Sciatic nerve (tissue), 2 donors: Measurements from ENCODE around the gene DRC7. TPM values are rescaled to one million over a fixed set of nuclear protein-coding genes. Genes with fewer than 3 reads are reported as not detected.

ENCODE experiments used
- ATAC-seq: fragments of 200-7000 bp; cut with Tn5 transposase; one replicate; pipeline ENCODE4 v1.9.1; 2020; ENCODE audit warnings: mild to moderate bottlenecking, moderate library complexity
- DNase-seq: peaks from one replicate; pipeline ENCODE4 v3.0.0-alpha.2; 2020; ENCODE audit warnings: low spot score
- intact Hi-C: fragments of 100-400 bp; cut with DNase I; formaldehyde crosslinking; loops from one replicate; pipeline ENCODE4 v1.14.2; 2022
- total RNA-seq: library from RNA; stranded (reverse); fragmentation: NEBNext Ultra II Directional; extraction: Animal tissue kit (Norgen Biotek cat#: 25700); gene quantifications from one replicate; pipeline ENCODE4 v1.2.1, GENCODE V29; 2021
- donor health status: DM: no; HTN: no; CAD: no.
- donor health status: DM: no; HTN: no; CAD: no.

Gene DRC7
- total RNA-seq, 1 donor from 2014 or later: not detected

GRCh38 chr16:57687363-57687929 is 7.2 kb upstream of the DRC7 start:
- DNase-seq (no peak), ATAC-seq (no peak)
- intact Hi-C loops: no loop called here

GRCh38 chr16:57688487-57688986 is 6.1 kb upstream of the DRC7 start:
- intact Hi-C loops: no loop called here
- ATAC-seq: no peak
- no peak for DNase-seq

DNA sequence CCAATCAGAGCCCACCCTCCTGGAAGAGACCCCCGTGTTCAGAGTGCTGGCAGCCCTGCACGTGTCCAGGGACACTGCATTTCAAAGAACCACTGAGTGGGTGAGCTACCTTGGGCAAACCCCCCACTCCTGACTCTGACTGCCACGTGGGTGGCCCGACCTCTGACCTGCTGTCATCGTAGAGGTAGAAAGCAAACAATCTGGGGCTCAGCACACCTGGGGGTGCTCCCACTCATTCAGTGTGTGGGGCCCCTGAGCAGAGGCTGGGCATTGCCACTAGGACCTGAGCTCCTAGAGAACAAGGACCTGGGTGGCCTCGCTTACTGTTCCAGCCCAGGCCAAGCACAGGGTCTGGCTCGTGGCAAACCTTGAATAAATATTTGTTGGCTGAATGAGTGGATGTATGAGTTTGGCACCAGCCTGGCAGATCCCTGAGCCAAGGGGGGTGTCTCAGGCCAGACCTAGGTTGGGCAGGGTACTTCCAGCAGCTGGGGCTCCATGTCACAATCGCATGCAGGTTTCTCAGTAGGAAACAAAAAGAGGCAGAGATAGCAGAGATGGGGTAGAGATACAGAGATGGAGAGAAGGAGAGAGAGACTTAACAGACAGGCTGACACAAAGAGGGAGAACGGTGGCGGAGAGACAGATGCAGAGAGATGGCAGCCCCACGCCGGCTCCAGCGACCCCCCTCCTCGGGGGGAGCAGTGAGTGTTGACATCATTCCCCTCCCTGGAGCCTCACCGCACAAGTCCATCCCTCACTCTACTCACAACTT is 5.4 kb upstream of the DRC7 start:
- DNase-seq: no peak
- no peak for ATAC-seq
- intact Hi-C loops: no loop called here

DNA sequence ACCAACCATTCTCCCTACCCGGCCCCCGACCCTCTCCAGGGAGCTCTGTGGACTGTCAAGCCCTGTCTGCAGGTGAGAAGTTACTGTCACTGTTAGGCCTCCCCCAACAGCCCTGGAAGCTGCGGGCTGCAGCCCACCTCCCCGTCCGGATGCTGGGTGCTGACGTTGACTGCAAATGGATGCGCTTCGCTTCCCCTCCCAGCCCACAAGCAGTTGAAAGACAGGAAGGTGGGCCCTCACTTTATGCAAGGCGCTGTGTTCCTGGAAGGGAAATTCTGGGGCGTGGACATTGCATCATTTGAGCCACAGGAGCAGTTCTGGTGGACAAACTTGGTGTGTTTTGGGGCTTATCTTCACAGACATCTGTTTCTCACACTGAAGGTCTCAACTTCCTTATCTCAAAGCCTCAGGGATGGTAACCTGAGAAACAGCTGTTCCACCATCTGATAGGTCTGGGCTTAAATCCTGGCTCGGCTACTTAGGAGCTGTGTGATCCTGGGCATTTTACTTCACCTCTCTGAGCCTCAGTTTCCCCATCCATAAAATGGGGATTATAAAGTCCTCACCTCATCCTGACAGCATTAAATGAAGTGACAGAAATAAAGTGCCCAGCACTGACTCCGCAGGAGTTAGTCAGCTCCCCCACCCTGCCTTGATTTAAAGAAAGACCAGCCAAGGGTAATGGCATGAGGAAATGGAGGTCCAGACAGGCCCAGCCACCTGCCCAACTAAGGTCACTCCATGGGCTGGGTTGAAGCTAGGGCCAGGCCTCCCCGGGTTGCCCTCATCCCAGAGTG is 4.6 kb upstream of the DRC7 start:
- intact Hi-C loops: no loop called here
- no peak for DNase-seq
- ATAC-seq: no peak

- DNase-seq (no peak), ATAC-seq (no peak)
- intact Hi-C loops: no loop called here
Measured at GRCh38 chr16:57690782-57691471, 3.7 kb upstream of the DRC7 start.

- intact Hi-C loops: no loop called here
- ATAC-seq (no peak), DNase-seq (no peak)
Measured at GRCh38 chr16:57692636-57693035, 2.0 kb upstream of the DRC7 start.

- intact Hi-C loops: no loop called here
- no peak for ATAC-seq
- DNase-seq: no peak
Measured at GRCh38 chr16:57693550-57693949, 1.1 kb upstream of the DRC7 start.

GRCh38 chr16:57694231-57694724 is 328 bp upstream of the DRC7 start:
- no peak for DNase-seq
- ATAC-seq: no peak
- intact Hi-C loops: no loop called here

- intact Hi-C loops: no loop called here
- DNase-seq (no peak), ATAC-seq (no peak)
Measured at GRCh38 chr16:57695680-57696069, 1.1 kb downstream of the DRC7 start.

DNA sequence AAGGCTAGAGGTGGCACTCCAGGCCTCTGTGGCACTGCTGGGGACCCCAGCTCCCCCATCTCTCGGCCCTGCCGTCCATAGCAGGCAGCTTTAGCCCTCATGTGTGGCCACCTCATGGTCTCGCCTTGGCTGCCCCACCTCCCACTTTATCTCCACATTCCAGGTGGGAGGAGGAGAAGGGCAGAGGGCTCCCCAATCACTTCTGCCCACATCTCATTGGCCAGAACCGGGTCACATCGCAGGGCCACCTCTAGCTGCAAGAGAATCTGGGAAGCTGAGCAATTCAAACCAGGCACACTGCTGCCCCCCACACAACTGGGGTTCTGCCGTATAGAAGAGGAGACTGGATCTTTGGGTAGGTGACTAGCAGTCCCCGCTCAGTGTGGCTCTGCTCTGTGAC is 1.6 kb downstream of the DRC7 start:
- intact Hi-C loops: no loop called here
- ATAC-seq (no peak), DNase-seq (no peak)

DNA sequence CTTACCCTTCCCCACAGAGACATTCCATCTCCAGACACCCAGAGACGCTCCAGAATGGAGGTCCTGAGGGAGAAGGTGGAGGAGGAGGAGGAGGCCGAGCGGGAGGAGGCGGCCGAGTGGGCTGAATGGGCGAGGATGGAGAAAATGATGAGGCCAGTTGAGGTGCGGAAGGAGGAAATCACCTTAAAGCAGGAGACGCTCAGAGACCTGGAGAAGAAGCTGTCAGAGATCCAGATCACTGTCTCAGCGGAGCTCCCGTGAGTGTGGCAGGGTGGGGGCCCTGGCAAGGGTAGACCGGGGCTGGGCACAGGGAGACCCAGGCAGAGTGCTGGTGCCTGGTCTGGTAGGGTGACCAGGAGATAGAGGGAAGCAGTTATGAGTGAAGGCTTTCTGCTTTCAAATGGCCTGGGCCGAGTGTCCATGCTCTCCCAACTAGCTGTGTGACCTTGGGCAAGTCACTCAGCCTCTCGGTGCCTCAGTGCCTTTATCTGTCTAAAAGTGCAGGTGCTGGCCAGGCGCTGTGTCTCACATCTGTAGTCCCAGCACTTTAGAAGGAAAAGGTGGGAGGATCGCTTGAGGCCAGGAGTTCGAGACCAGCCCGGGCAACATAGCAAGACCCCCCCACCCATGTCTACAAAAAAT is 3.4 kb downstream of the DRC7 start:
- intact Hi-C loops: no loop called here
- no peak for ATAC-seq
- DNase-seq: no peak

DNA sequence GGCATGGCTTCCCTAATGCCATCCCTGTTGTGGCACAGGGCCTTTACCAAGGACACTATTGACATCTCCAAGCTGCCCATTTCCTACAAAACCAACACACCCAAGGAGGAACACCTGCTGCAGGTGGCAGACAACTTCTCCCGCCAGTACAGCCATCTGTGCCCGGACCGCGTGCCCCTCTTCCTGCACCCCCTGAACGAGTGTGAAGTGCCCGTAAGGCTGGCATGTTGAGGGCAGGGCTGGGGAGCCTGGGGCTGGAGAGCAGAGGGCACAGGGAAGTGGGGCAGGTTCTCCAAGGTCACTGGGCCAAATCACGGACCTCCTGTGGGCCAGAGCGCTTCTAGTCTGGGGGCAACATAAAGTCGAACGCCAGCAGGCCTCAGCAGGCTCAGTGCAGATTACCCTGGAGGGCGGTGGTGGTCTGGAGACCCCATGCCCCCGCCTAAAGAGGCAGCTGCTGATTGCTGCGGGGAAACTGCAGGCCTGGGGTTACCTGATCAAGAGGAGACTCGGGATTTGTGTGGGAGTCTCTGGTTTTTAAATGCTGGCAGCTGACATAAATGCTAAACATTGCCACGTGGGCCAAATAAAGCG is 4.3 kb downstream of the DRC7 start:
- ATAC-seq: no peak
- no peak for DNase-seq
- intact Hi-C loops: no loop called here

- DNase-seq: no peak
- intact Hi-C loops: no loop called here
- no peak for ATAC-seq
Measured at GRCh38 chr16:57699481-57699880, 4.9 kb downstream of the DRC7 start.

GRCh38 chr16:57699899-57700298 is 5.3 kb downstream of the DRC7 start:
- no peak for DNase-seq
- intact Hi-C loops: no loop called here
- ATAC-seq: no peak

DNA sequence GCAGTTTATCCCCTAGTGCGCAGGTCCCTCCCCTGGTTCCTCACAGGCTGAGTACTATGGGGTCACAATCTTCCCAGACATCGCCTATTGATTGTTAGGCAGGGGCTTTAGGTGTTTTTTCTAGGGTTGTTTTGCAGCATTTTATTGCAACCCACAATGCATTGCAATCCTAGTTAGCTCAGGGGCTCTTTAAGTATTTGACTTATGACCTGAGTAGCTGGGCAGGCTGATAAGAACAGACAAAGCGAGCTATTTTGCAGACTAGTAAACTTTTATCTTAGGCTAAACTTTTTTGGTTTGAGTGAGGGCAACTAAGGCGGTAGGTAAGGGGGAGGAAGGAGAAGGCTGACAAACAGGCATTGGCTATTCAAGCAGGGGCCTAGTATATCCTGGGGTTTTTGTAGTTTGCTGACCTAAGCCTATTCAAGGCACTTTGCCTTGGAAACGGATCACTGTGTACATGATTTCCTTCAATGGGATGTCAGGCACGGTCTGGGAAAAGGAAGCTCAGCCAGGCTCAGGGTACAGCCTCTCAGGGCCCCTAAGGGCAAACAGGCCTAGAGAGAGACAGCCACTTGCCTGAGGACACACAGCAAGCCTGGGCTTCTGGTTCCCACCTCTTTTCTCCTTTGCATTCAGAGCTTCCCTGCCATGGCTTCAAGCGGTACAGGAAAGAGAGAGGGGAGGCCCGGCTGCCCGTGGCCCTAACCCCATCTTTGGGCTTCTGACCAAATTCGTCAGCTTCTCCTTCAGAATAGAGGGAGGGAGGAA is 6.4 kb downstream of the DRC7 start:
- ATAC-seq (no peak), DNase-seq (no peak)
- intact Hi-C loops: no loop called here

DNA sequence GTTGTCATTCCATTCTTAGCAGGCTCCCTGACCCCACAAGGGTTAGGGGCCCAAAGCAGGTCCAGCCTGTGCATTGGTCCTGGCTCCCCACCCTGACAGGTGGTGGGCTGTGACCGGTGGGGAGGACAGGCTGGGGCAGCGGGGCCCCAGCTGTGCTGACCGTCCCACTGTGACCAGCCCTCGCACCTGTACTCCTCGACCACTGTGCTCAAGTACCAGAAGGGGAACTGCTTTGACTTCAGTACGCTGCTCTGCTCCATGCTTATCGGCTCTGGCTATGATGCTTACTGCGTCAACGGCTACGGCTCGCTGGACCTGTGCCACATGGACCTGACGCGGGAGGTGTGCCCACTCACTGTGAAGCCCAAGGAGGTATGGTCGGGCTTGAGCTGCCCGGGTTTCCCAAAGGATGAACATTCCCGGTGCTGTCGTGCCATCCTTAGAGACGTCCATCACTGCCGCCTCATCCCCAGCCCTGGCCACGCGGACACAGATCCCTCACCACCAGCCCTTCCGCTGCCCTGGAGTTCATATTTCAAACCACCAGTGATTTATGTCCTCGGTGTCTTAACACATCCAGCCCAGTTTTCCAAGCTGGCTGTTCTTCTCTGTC is 7.3 kb downstream of the DRC7 start:
- DNase-seq (no peak), ATAC-seq (no peak)
- intact Hi-C loops: no loop called here

GRCh38 chr16:57703416-57704010 is 8.9 kb downstream of the DRC7 start:
- DNase-seq (no peak), ATAC-seq (no peak)
- intact Hi-C loops: no loop called here
